HepG2 (cell line): ENCODE results near the gene NPIPB6. TPM values are rescaled to one million over a fixed set of nuclear protein-coding genes. Genes with fewer than 3 reads are reported as not detected.

Experiments
- ATAC-seq: fragments of 200-7000 bp; cut with Tn5 transposase; 3 replicates; pipeline ENCODE4 v1.9.1; 2020; ENCODE audit warnings: mild to moderate bottlenecking, moderate library complexity
- BruUV-seq: library from RNA; stranded (reverse); fragments of 400-500 nt; replicated peaks from 2 replicates; lab custom pipeline; 2021; lab: Mats Ljungman, UMichigan
- CTCF ChIA-PET: fragments of 300-600 bp; formaldehyde crosslinking; extraction: SDS; loops from one replicate; lab custom pipeline; 2021; ENCODE audit warnings: low total read pairs, inconsistent platforms, low intra/inter-chr PET ratio; lab: Yijun Ruan, JAX
- POLR2A ChIA-PET: fragments of 350-600 bp; sonication (Branson Sonifier 250); formaldehyde crosslinking; loops from one replicate; lab custom pipeline; 2020; ENCODE audit warnings: antibody characterized with exemption, inconsistent platforms; lab: Yijun Ruan, JAX
- DNase-seq: peaks from one replicate; pipeline ENCODE4 v3.0.0-alpha.2; 2015; ENCODE audit warnings: low spot score
- FAIRE-seq: peaks from 3 replicates; lab custom pipeline; 2011; peaks lifted over from hg19 to GRCh38; lab: Jason Lieb, UNC
- H2AFZ ChIP-seq: one replicate; pipeline ENCODE4 v1.6.1; 2011; ENCODE audit warnings: low read length, inconsistent platforms
- H3K27ac ChIP-seq: fragments of 300-600 bp; 3 replicates; pipeline ENCODE4 v1.8.0; 2011; ENCODE audit warnings: mixed run types, mild to moderate bottlenecking, mixed read lengths, low read length, inconsistent platforms; ENCODE audit not compliant: insufficient read depth; ENCODE audit errors: extremely low read length
- H3K27me3 ChIP-seq, 2 experiments: fragments of 200-600 bp in 1 of 2; 2 replicates in 1 of 2; 3 replicates in 1 of 2; pipeline versions ENCODE4 v1.6.0 to v1.8.0; 2011; ENCODE audit warnings: low read length in 2 of 2, mild to moderate bottlenecking in 2 of 2, moderate library complexity in 2 of 2, inconsistent platforms in 1 of 2; ENCODE audit not compliant: insufficient read depth in 2 of 2, control insufficient read depth in 1 of 2
- H3K36me3 ChIP-seq, 2 experiments: fragments of 200-600 bp in 1 of 2; replicated peaks in 1 of 2; 2 replicates in 1 of 2; 3 replicates in 1 of 2; pipeline versions ENCODE4 v1.5.1 to v1.8.0; 2011; ENCODE audit warnings: low read length in 2 of 2, inconsistent platforms in 1 of 2; ENCODE audit not compliant: insufficient read depth in 2 of 2, control insufficient read depth in 1 of 2
- H3K4me1 ChIP-seq: 2 replicates; pipeline ENCODE4 v1.5.1; 2012; ENCODE audit warnings: low read length, inconsistent platforms; ENCODE audit not compliant: insufficient read depth
- H3K4me2 ChIP-seq: 2 replicates; pipeline ENCODE4 v1.6.0; 2011; ENCODE audit warnings: low read depth, low read length, inconsistent platforms
- H3K4me3 ChIP-seq, 3 experiments: fragments of 200-600 bp in 1 of 3; sonication (generic), shearing (Covaris generic) in 1 of 3; replicated peaks in 1 of 3; 2 replicates each; pipeline ENCODE4 v1.5.1; 2011 to 2016; ENCODE audit warnings: low read length in 3 of 3, inconsistent platforms in 2 of 3, low read depth in 2 of 3, mild to moderate bottlenecking in 2 of 3, control low read depth in 1 of 3, mixed read lengths in 1 of 3; ENCODE audit not compliant: insufficient read depth in 1 of 3
- H3K79me2 ChIP-seq: one replicate; pipeline ENCODE4 v1.6.1; 2011; ENCODE audit warnings: low read length, inconsistent platforms; ENCODE audit not compliant: insufficient read depth
- H3K9ac ChIP-seq: 2 replicates; pipeline ENCODE4 v1.6.0; 2011; ENCODE audit warnings: mild to moderate bottlenecking, low read depth, low read length, inconsistent platforms; ENCODE audit not compliant: insufficient read depth
- H3K9me3 ChIP-seq: 2 replicates; pipeline ENCODE4 v1.5.1; 2012; ENCODE audit warnings: mild to moderate bottlenecking, low read length
- H4K20me1 ChIP-seq: 2 replicates; pipeline ENCODE4 v1.6.0; 2011; ENCODE audit warnings: inconsistent platforms, mild to moderate bottlenecking, low read length, moderate library complexity; ENCODE audit not compliant: insufficient read depth
- PITX1 ChIP-seq: sonication (generic); formaldehyde crosslinking; IDR thresholded peaks from 2 replicates; pipeline ENCODE4 v1.5.1; 2020; ENCODE audit warnings: mild to moderate bottlenecking, missing genetic modification reagents
- TBL1XR1 ChIP-seq: fragments of 150-350 bp; IDR thresholded peaks from 2 replicates; pipeline ENCODE4 v1.6.1; 2014; ENCODE audit warnings: borderline replicate concordance, low read length; ENCODE audit not compliant: partially characterized antibody
- WIZ ChIP-seq: sonication (generic); formaldehyde crosslinking; IDR thresholded peaks from 2 replicates; pipeline ENCODE4 v1.5.1; 2020; ENCODE audit warnings: mild to moderate bottlenecking, missing genetic modification reagents
- ZNF121 ChIP-seq: sonication (generic); formaldehyde crosslinking; IDR thresholded peaks from 2 replicates; pipeline ENCODE4 v1.5.0; 2020; ENCODE audit warnings: mild to moderate bottlenecking, missing genetic modification reagents
- ZNF260 ChIP-seq: sonication (generic); formaldehyde crosslinking; IDR thresholded peaks from 2 replicates; pipeline ENCODE4 v1.4.0; 2020; ENCODE audit warnings: missing genetic modification reagents, low read depth, mild to moderate bottlenecking, borderline replicate concordance
- ZNF282 ChIP-seq: fragments of 450-650 bp; IDR thresholded peaks from 2 replicates; pipeline ENCODE4 v1.6.1; 2018; ENCODE audit not compliant: partially characterized antibody
- ZNF414 ChIP-seq: sonication (generic); formaldehyde crosslinking; IDR thresholded peaks from 2 replicates; pipeline ENCODE4 v1.5.0; 2020; ENCODE audit warnings: missing genetic modification reagents
- WGBS: methylation state at CpG from one replicate; pipeline ENCODE4 v1.1.6; 2017; ENCODE audit warnings: low lambda C conversion rate; 5-methylcytosine and 5-hydroxymethylcytosine counted together
- in situ Hi-C: cut with HindIII; loops from 2 replicates; pipeline ENCODE4 v1.10.0; 2017; ENCODE audit warnings: low pct_unique_long_range_greater_than_20kb; ENCODE audit not compliant: extremely low pct_ligation_motif_present
- intact Hi-C: fragments of 100-400 bp; cut with micrococcal nuclease; formaldehyde crosslinking; loops from one replicate; pipeline ENCODE4 v1.10.0; 2022; ENCODE audit not compliant: unreplicated experiment
- polyA plus RNA-seq, 8 experiments: library from polyadenylated mRNA; depleted of rRNA in 3 of 8; stranded (reverse) in 7 of 8; unstranded in 1 of 8; fragments of >200 nt; fragmentation: Illumina TruSeq in 4 of 8; extraction: Trizol in 4 of 8; gene quantifications; 2 replicates each; pipeline versions ENCODE4 v1.2.1 to v1.2.3, GENCODE V29; 2011 to 2016; ENCODE audit warnings: low read depth in 4 of 8, missing spikeins in 1 of 8, mixed read lengths in 1 of 8; ENCODE audit not compliant: insufficient read depth in 1 of 8
- total RNA-seq, 5 experiments: library from RNA; depleted of rRNA; stranded (reverse); fragments of >200 nt; fragmentation: Illumina TruSeq; extraction: Trizol; gene quantifications; 2 replicates each; pipeline ENCODE4 v1.2.3, GENCODE V29; 2016; ENCODE audit warnings: low read depth in 1 of 5

NPIPB6 gene
- total and polyA plus RNA-seq, 2 of the 13 experiments (the other 11 are each of a cell fraction or from before 2014, with no cell fraction given) = 0.25 TPM; not detected in 1

- no TSS peak for BruUV-seq
- Histone ChIP-seq H3K27ac (no peak overlapping the region), H3K9ac (no peak overlapping the region), H3K4me2 (no peak overlapping the region), H2AFZ (no peak overlapping the region), H4K20me1 (peaks cover 13% of the 10 kb centered on the region; the same call in 1 of the 2 replicates), H3K79me2 (no peaks in the 10 kb centered on the region), H3K4me3 (no peak overlapping the region), H3K4me1 (no peaks in the 10 kb centered on the region), H3K9me3 (no peaks in the 10 kb centered on the region), H3K27me3 (peaks cover 3 to 30% of the 10 kb centered on the region in 2 experiments; a peak in 3 of 5 replicates), H3K36me3 (no peaks in the 10 kb centered on the region)
- no peak for DNase-seq
- POLR2A ChIA-PET = no interaction called here
- no peak for TF ChIP-seq TBL1XR1
- TF ChIP-seq ZNF121 (CRISPR knock-in tag) = 0 out of 2 replicates have a peak, but pooled peaks have one; percentile 15
- intact Hi-C loops = no loop called here
- no peak for FAIRE-seq
- CTCF ChIA-PET = no interaction called here
- 25% methylated on average over 5 of the region's 5 CpGs for WGBS
- ATAC-seq = no peak
- in situ Hi-C loops = no loop called here
Observed at GRCh38 chr16:28300327-28300726, 63.0 kb downstream of the NPIPB6 start.

DNA sequence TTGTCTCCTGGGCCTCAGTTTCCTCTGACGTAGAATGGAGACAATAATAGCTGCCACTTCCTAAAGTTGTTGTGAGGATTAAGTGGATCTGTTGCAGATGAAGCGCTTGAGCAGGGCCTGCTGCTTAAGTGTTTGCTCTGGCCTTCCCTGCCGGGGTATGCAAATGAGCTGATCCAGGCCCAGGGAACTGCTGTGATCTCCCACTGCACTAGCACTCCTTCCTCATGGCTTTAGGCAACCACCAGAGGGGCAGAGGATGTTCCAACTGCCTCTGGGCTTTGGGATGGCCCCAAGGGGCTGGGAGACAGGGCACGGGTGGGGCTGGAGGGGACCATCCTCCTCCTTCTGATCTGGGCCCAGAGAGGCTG, 64.8 kb downstream of the NPIPB6 start:
- Histone ChIP-seq H3K27me3 (peaks cover 15 to 48% of the 10 kb centered on the region in 2 experiments), H4K20me1 (peaks cover 13% of the 10 kb centered on the region; the same call in 1 of the 2 replicates), H3K9ac (no peak overlapping the region), H3K4me1 (peaks cover 4% of the 10 kb centered on the region), H3K27ac (no peak overlapping the region), H3K4me2 (no peak overlapping the region), H3K4me3 (no peak overlapping the region), H3K36me3 (no peaks in the 10 kb centered on the region), H3K79me2 (no peaks in the 10 kb centered on the region), H3K9me3 (no peaks in the 10 kb centered on the region), H2AFZ (no peak overlapping the region)
- DNase-seq = no peak
- in situ Hi-C loops (no loop called here), intact Hi-C loops (no loop called here)
- no TSS peak for BruUV-seq
- POLR2A ChIA-PET = no interaction called here
- no peak for ATAC-seq
- CTCF ChIA-PET = no interaction called here
- no peak for FAIRE-seq
- TF ChIP-seq PITX1 (no peak), WIZ (CRISPR knock-in tag) (no peak), ZNF414 (CRISPR knock-in tag) (no peak), ZNF260 (no peak), ZNF282 (no peak)
- TF ChIP-seq, all 625 proteins: peak for 0
- 5% methylated on average over 3 of the region's 4 CpGs for WGBS
